IMR-90 (cell line): ENCODE results near the gene AP2B1. TPM values are rescaled to one million over a fixed set of nuclear protein-coding genes. Genes with fewer than 3 reads are reported as not detected.

ENCODE experiments used
- ATAC-seq: fragments of 200-7000 bp; cut with Tn5 transposase; 2 replicates; pipeline ENCODE4 v1.9.1; 2020; ENCODE audit warnings: low read depth, mild to moderate bottlenecking, moderate library complexity
- BruUV-seq: library from RNA; stranded (reverse); fragments of 400-500 nt; replicated peaks from 2 replicates; lab custom pipeline; 2021; lab: Mats Ljungman, UMichigan
- CTCF ChIA-PET: fragments of 300-600 bp; formaldehyde crosslinking; extraction: SDS; loops from one replicate; lab custom pipeline; 2021; ENCODE audit warnings: antibody characterized with exemption; lab: Yijun Ruan, JAX
- POLR2A ChIA-PET: fragments of 300-600 bp; sonication (Branson Sonifier 250); formaldehyde crosslinking; loops from one replicate; lab custom pipeline; 2022; ENCODE audit warnings: antibody characterized with exemption; ENCODE audit not compliant: unreplicated experiment; lab: Charles Lee
- DNase-seq: peaks from one replicate; pipeline ENCODE4 v3.0.0; 2013
- H2AFZ ChIP-seq: replicated peaks from 2 replicates; pipeline ENCODE3; 2013; ENCODE audit warnings: low read length, mild to moderate bottlenecking; ENCODE audit not compliant: poor library complexity
- H2AK5ac ChIP-seq: 2 replicates; pipeline ENCODE4 v1.6.1; 2013; ENCODE audit warnings: low read depth, low read length, inconsistent platforms
- H2AK9ac ChIP-seq: replicated peaks from 2 replicates; pipeline ENCODE3; 2013; ENCODE audit warnings: mild to moderate bottlenecking, low read depth, low read length, moderate library complexity; ENCODE audit not compliant: poor library complexity
- H2BK120ac ChIP-seq: 2 replicates; pipeline ENCODE4 v1.6.1; 2013; ENCODE audit warnings: low read depth, low read length, inconsistent platforms
- H2BK15ac ChIP-seq: 3 replicates; pipeline ENCODE4 v1.6.1; 2013; ENCODE audit warnings: low read depth, low read length, inconsistent platforms
- H2BK20ac ChIP-seq: 2 replicates; pipeline ENCODE4 v1.6.1; 2013; ENCODE audit warnings: low read depth, mild to moderate bottlenecking, inconsistent platforms, low read length, moderate library complexity
- H2BK5ac ChIP-seq: 2 replicates; pipeline ENCODE4 v1.6.1; 2013; ENCODE audit warnings: mild to moderate bottlenecking, low read depth, low read length, inconsistent platforms; ENCODE audit not compliant: poor library complexity, severe bottlenecking
- H3K14ac ChIP-seq: replicated peaks from 2 replicates; pipeline ENCODE4 v1.6.1; 2013; ENCODE audit warnings: low read depth, low read length, inconsistent platforms
- H3K18ac ChIP-seq: 2 replicates; pipeline ENCODE4 v1.6.1; 2013; ENCODE audit warnings: low read depth, low read length, control low read depth
- H3K23ac ChIP-seq: 2 replicates; pipeline ENCODE4 v1.6.1; 2013; ENCODE audit warnings: low read depth, low read length, inconsistent platforms
- H3K27ac ChIP-seq: 2 replicates; pipeline ENCODE4 v1.5.1; 2013; ENCODE audit warnings: mild to moderate bottlenecking, control low read depth, low read length; ENCODE audit not compliant: insufficient read depth
- H3K27me3 ChIP-seq: 2 replicates; pipeline ENCODE4 v1.6.1; 2013; ENCODE audit warnings: low read length; ENCODE audit not compliant: control insufficient read depth, insufficient read depth
- H3K36me3 ChIP-seq: 2 replicates; pipeline ENCODE4 v1.6.1; 2013; ENCODE audit warnings: low read length, mixed read lengths; ENCODE audit not compliant: control insufficient read depth, insufficient read depth
- H3K4ac ChIP-seq: 2 replicates; pipeline ENCODE4 v1.6.1; 2013; ENCODE audit warnings: low read depth, low read length, inconsistent platforms
- H3K4me1 ChIP-seq: 2 replicates; pipeline ENCODE4 v1.6.1; 2013; ENCODE audit warnings: low read length, mixed read lengths; ENCODE audit not compliant: control insufficient read depth, insufficient read depth
- H3K4me2 ChIP-seq: 2 replicates; pipeline ENCODE4 v1.6.1; 2013; ENCODE audit warnings: low read depth, mild to moderate bottlenecking, control low read depth, low read length, moderate library complexity
- H3K4me3 ChIP-seq: 2 replicates; pipeline ENCODE4 v1.5.1; 2013; ENCODE audit warnings: low read depth, mild to moderate bottlenecking, control low read depth, low read length, moderate library complexity; ENCODE audit not compliant: insufficient read depth
- H3K56ac ChIP-seq: 2 replicates; pipeline ENCODE4 v1.6.1; 2013; ENCODE audit warnings: low read length, inconsistent platforms; ENCODE audit not compliant: insufficient read depth; ENCODE audit errors: extremely low read depth
- H3K79me1 ChIP-seq, 2 experiments: 2 replicates each; pipeline ENCODE4 v1.6.1; 2013; ENCODE audit warnings: low read length in 2 of 2, inconsistent platforms in 1 of 2, low read depth in 1 of 2
- H3K9ac ChIP-seq: 2 replicates; pipeline ENCODE4 v1.6.1; 2013; ENCODE audit warnings: low read depth, low read length, control low read depth
- H3K9me1 ChIP-seq: 2 replicates; pipeline ENCODE4 v1.6.1; 2013; ENCODE audit warnings: low read length, inconsistent platforms; ENCODE audit not compliant: insufficient read depth
- H3K9me3 ChIP-seq: 2 replicates; pipeline ENCODE4 v1.6.1; 2013; ENCODE audit warnings: low read length; ENCODE audit not compliant: control insufficient read depth, insufficient read depth
- H4K20me1 ChIP-seq: 2 replicates; pipeline ENCODE4 v1.6.1; 2013; ENCODE audit warnings: low read length, inconsistent platforms; ENCODE audit not compliant: insufficient read depth
- H4K5ac ChIP-seq: 2 replicates; pipeline ENCODE4 v1.6.1; 2013; ENCODE audit warnings: mild to moderate bottlenecking, low read depth, low read length, control low read depth
- H4K8ac ChIP-seq, 2 experiments: 2 replicates each; pipeline ENCODE4 v1.6.1; 2013; ENCODE audit warnings: low read depth in 2 of 2, low read length in 2 of 2, control low read depth in 1 of 2, inconsistent platforms in 1 of 2
- H4K91ac ChIP-seq: 2 replicates; pipeline ENCODE4 v1.6.1; 2013; ENCODE audit warnings: low read depth, low read length, inconsistent platforms; ENCODE audit not compliant: insufficient read depth
- BHLHE40 ChIP-seq: fragments of 150-350 bp; IDR thresholded peaks from 2 replicates; pipeline ENCODE4 v1.6.1; 2016; ENCODE audit warnings: mild to moderate bottlenecking, low read depth, low read length
- CEBPB ChIP-seq: IDR thresholded peaks from 2 replicates; pipeline ENCODE4 v1.6.1; 2012; ENCODE audit warnings: low read depth, low read length, improper control_type of control experiment
- CHD1 ChIP-seq: IDR thresholded peaks from 2 replicates; pipeline ENCODE4 v1.6.1; 2012; ENCODE audit warnings: low read depth, low read length, improper control_type of control experiment
- MXI1 ChIP-seq: IDR thresholded peaks from 2 replicates; pipeline ENCODE4 v1.6.1; 2012; ENCODE audit warnings: low read depth, mild to moderate bottlenecking, low read length, moderate library complexity, borderline replicate concordance
- WGBS, 2 experiments: methylation state at CpG; one replicate each; pipeline versions ENCODE4 v1.1.5 to v1.1.7; 2013; ENCODE audit warnings: missing lambda C conversion rate in 2 of 2; ENCODE audit not compliant: insufficient read length in 1 of 2; ENCODE audit errors: extremely low coverage in 2 of 2; 5-methylcytosine and 5-hydroxymethylcytosine counted together
- dilution Hi-C: fragments of 300-500 bp; cut with HindIII; formaldehyde crosslinking; loops from one replicate; pipeline ENCODE4 v1.14.3; 2018; ENCODE audit warnings: low sequenced_read_pairs; ENCODE audit not compliant: unreplicated experiment
- in situ Hi-C: fragments of 300-500 bp; cut with MboI; formaldehyde crosslinking; loops from 3 replicates; pipeline ENCODE4 v1.14.3; 2019; ENCODE audit warnings: low sequenced_read_pairs, inconsistent platforms, mixed read lengths
- intact Hi-C: fragments of 100-400 bp; cut with micrococcal nuclease; formaldehyde crosslinking; loops from 2 replicates; pipeline ENCODE4 v1.10.0; 2022
- polyA plus RNA-seq, 3 experiments: library from polyadenylated mRNA; depleted of rRNA; stranded (reverse); fragments of >200 nt; gene quantifications; 2 replicates each; pipeline ENCODE4 v1.2.3, GENCODE V29; 2012; ENCODE audit warnings: low replicate concordance in 1 of 3
- total RNA-seq: library from RNA; depleted of rRNA; stranded (reverse); fragments of >200 nt; gene quantifications from 2 replicates; pipeline ENCODE4 v1.2.3, GENCODE V29; 2012

The AP2B1 gene
- total and polyA plus RNA-seq, 2 of the 4 experiments (the other 2 are of a cell fraction): 102 to 125 TPM

DNA sequence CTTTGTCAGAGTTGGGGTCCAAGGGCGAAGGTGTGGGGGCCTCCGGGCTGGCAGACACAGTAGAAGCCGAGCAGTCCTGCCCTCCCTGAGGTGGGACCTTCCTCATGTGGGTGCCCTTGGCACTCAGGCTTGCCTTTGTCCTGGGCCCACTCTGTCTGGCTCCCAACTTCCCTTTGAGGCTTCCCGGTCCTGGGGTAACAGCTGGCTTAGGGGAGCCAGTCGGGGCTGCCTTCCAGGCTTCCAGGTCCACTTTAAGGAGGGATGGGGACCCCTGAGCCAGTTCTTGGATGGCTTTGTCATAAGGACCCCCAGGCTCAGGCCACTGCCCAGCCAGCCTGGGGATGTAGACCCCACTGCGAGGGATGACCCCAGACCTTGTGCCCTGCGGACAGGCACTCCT, 158.1 kb downstream of the AP2B1 start:
- H4K20me1 ChIP-seq: peaks cover 9% of the 10 kb centered on the region
- no peak overlapping the region for H2BK5ac ChIP-seq
- BruUV-seq: no TSS peak
- no peak for DNase-seq
- no peak overlapping the region for H4K8ac ChIP-seq
- peaks cover 2% of the 10 kb centered on the region; the same call in 1 of the 2 replicates for H3K9me1 ChIP-seq
- no peaks in the 10 kb centered on the region for H3K79me1 ChIP-seq
- ATAC-seq: no peak
- H3K27ac ChIP-seq: no peak overlapping the region
- H3K27me3 ChIP-seq: peaks cover 51% of the 10 kb centered on the region
- H3K4me1 ChIP-seq: peaks cover 6% of the 10 kb centered on the region; the same call in 1 of the 2 replicates
- H3K9ac ChIP-seq: no peak overlapping the region
- intact Hi-C loops: loop anchor here (10.0 kb wide), 2 partner anchors 310 to 500 kb away; partner anchors contain the start of genes SLFN12 and SLFN5
- no peak overlapping the region for H3K23ac ChIP-seq
- CTCF ChIA-PET: no interaction called here
- H3K9me3 ChIP-seq: no peaks in the 10 kb centered on the region
- in situ Hi-C loops: loop anchor here (25.0 kb wide), 1 partner anchor 383 kb away; the partner anchor contains the start of gene SLFN11
- H4K5ac ChIP-seq: no peak overlapping the region
- H2BK20ac ChIP-seq: no peak overlapping the region
- no peak overlapping the region for H3K14ac ChIP-seq
- H3K4me3 ChIP-seq: no peak overlapping the region
- H3K56ac ChIP-seq: no peak overlapping the region
- no peak overlapping the region for H2AFZ ChIP-seq
- no peak overlapping the region for H2BK120ac ChIP-seq
- H2AK9ac ChIP-seq: no peak overlapping the region
- no peak overlapping the region for H2AK5ac ChIP-seq
- POLR2A ChIA-PET: no interaction called here
- no peak overlapping the region for H2BK15ac ChIP-seq
- TF ChIP-seq BHLHE40: no peak
- no peak for TF ChIP-seq MXI1
- no peak for TF ChIP-seq CEBPB
- TF ChIP-seq CHD1: no peak
- no peaks in the 10 kb centered on the region for H3K36me3 ChIP-seq
- no peak overlapping the region for H3K4ac ChIP-seq
- dilution Hi-C loops: no loop called here
- H3K4me2 ChIP-seq: no peak overlapping the region
- WGBS, 2 experiments: 54% methylated on average over 3 of the region's 7 CpGs; no CpG with 5 or more reads in 1 of the 2 experiments
- no peak overlapping the region for H4K91ac ChIP-seq
- H3K18ac ChIP-seq: no peak overlapping the region
